ENCODE data around the gene EDC4. TPM values are rescaled to one million over a fixed set of nuclear protein-coding genes. Genes with fewer than 3 reads are reported as not detected.
A peak's percentile ranks its signal among the peaks of the same experiment; 100 is the strongest.

The EDC4 gene
- total and polyA plus RNA-seq, 2 of the 13 experiments (the other 11 are each of a cell fraction or from before 2014, with no cell fraction given): 51.4 to 59.1 TPM

- 0 out of 2 replicates have a peak, but pooled peaks have one; percentile 18 for TF ChIP-seq FOXO4 (CRISPR knock-in tag; conservative IDR thresholded peaks at IDR 0.05)
- TF ChIP-seq SALL2 (CRISPR knock-in tag; IDR thresholded peaks at IDR 0.05): no peak
- TF ChIP-seq ZKSCAN5 (CRISPR knock-in tag; IDR thresholded peaks at IDR 0.05): no peak
- TF ChIP-seq REL (CRISPR knock-in tag; conservative IDR thresholded peaks at IDR 0.05): 0 out of 2 replicates have a peak, but pooled peaks have one; percentile 9
- TF ChIP-seq ZNF773 (CRISPR knock-in tag; IDR thresholded peaks at IDR 0.05; ENCODE audit: borderline replicate concordance): no peak
- no peak for TF ChIP-seq ZSCAN29 (CRISPR knock-in tag; conservative IDR thresholded peaks at IDR 0.05)
- no peak for TF ChIP-seq MZF1 (CRISPR knock-in tag; IDR thresholded peaks at IDR 0.05; ENCODE audit: borderline replicate concordance)
- TF ChIP-seq ZNF670 (CRISPR knock-in tag; IDR thresholded peaks at IDR 0.05; ENCODE audit: borderline replicate concordance): 0 out of 2 replicates have a peak, but pooled peaks have one; percentile 0
- 0 out of 2 replicates have a peak, but pooled peaks have one; percentile 43 for TF ChIP-seq ZNF841 (CRISPR knock-in tag; IDR thresholded peaks at IDR 0.05; ENCODE audit: borderline replicate concordance)
- no peak for TF ChIP-seq DBP (CRISPR knock-in tag; IDR thresholded peaks at IDR 0.05; ENCODE audit: not compliant biosample characterization)
- TF ChIP-seq ZNF30 (CRISPR knock-in tag; IDR thresholded peaks at IDR 0.05): 0 out of 2 replicates have a peak, but pooled peaks have one; percentile 12
- TF ChIP-seq, protein P1, sequence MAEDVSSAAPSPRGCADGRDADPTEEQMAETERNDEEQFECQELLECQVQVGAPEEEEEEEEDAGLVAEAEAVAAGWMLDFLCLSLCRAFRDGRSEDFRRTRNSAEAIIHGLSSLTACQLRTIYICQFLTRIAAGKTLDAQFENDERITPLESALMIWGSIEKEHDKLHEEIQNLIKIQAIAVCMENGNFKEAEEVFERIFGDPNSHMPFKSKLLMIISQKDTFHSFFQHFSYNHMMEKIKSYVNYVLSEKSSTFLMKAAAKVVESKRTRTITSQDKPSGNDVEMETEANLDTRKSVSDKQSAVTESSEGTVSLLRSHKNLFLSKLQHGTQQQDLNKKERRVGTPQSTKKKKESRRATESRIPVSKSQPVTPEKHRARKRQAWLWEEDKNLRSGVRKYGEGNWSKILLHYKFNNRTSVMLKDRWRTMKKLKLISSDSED (CRISPR knock-in tag; IDR thresholded peaks at IDR 0.05): 0 out of 2 replicates have a peak, but pooled peaks have one; percentile 26
- TF ChIP-seq MTA1 (CRISPR knock-in tag; IDR thresholded peaks at IDR 0.05; ENCODE audit: borderline replicate concordance): no peak
- TF ChIP-seq ATF5 (CRISPR knock-in tag; IDR thresholded peaks at IDR 0.05; ENCODE audit: low read depth): no peak
- TF ChIP-seq ZNF598 (CRISPR knock-in tag; IDR thresholded peaks at IDR 0.05; ENCODE audit: borderline replicate concordance): no peak
- TF ChIP-seq MLLT10 (CRISPR knock-in tag; IDR thresholded peaks at IDR 0.05): no peak
- 0 out of 2 replicates have a peak, but pooled peaks have one; percentile 10 for TF ChIP-seq ZNF576 (CRISPR knock-in tag; IDR thresholded peaks at IDR 0.05)
- no peak for TF ChIP-seq MATR3 (CRISPR knock-in tag; IDR thresholded peaks at IDR 0.05)
- TF ChIP-seq NCOA2 (CRISPR knock-in tag; IDR thresholded peaks at IDR 0.05): 0 out of 2 replicates have a peak, but pooled peaks have one; percentile 2
- no peak for TF ChIP-seq ETV6 (CRISPR knock-in tag; conservative IDR thresholded peaks at IDR 0.05)
- TF ChIP-seq MED1 (CRISPR knock-in tag; IDR thresholded peaks at IDR 0.05): no peak
- TF ChIP-seq ZNF160 (CRISPR knock-in tag; IDR thresholded peaks at IDR 0.05): 0 out of 2 replicates have a peak, but pooled peaks have one; percentile 5
These were observed 21.0 kb downstream of the EDC4 start (continued) for GRCh38 chr16:67893743-67894399.
